GM19397 (cell line): ENCODE measurements around the gene LRMDA.

Source experiments
- ATAC-seq: cut with Tn5 transposase; IDR thresholded peaks from one replicate; pipeline ENCODE4 v1.9.1; 2021; ENCODE audit warnings: mild to moderate bottlenecking, moderate library complexity; ENCODE audit not compliant: unreplicated experiment

Gene LRMDA

DNA sequence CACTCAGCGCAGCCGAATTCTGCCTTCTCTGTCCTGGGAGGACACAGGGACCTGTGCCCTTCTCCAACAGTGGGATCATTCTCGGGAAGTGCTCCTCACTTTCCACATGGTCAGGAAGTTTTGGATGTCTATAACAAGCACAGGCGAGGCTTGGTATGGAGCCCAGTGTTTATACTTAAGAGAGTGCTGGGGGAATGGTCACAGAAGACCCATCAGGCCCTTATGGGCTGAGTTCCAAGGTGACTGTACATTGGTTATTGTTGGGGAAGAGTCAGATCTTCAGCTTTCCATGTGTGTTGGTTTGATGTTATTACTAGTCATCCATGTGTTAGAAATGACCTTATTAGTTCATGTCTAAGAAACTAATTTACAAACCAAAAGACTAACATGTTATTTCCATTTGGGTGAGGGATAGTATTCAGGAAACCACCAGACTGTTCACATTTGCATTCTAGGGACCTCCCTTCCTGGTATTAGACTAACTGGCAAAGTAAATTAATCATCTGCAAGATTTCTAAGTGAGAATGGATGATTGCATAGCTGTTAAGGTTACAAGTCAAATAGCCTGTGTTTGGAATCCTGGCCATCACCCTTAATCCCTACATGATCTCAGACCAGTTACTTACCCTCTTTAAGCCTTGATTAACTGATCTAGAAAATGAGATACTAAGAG is 834.2 kb downstream of the LRMDA start:
- no peak for ATAC-seq

DNA sequence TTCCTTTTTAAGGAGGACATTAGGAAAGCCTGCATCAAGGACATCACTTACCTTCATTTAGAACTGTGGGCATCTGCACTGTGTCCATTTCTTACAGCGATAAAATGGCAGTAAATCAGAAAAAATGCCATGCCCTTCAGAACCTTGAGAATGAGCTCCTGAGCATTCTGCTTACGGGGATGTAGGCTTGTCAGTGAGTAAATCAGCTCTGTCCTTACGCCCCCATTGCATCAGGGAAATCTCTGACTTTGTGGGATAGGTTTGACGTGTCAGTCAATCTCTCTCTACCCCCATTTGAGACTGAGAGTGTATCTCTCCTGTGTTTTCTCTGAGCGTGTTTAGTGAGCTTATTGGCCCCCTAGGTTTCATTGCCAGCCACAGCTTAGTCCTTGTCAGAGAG is 837.1 kb downstream of the LRMDA start:
- no peak for ATAC-seq

- ATAC-seq: no peak
These were observed 837.5 kb downstream of the LRMDA start for GRCh38 chr10:76268954-76269353.

DNA sequence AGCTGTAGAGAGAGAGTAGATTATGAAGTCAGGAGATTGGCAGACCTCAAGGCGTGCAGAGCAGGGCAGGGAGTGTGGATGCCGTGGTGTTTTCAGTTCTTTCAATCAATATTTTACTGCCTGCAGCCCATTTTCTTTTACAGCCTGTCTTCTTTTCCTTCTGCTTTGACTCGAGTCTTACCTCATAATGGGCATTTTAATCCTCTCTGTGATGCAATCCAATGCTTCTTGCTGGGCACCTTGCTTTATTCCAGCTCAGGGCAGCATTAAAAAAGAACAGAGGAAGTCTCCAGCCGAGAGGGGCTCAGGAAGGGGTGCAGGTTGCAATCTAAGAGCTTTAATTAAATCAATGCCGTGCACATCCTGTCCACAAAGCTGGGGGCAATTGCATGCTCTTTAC is 839.0 kb downstream of the LRMDA start:
- no peak for ATAC-seq

- no peak for ATAC-seq
These were observed 843.5 kb downstream of the LRMDA start for GRCh38 chr10:76274933-76275332.

DNA sequence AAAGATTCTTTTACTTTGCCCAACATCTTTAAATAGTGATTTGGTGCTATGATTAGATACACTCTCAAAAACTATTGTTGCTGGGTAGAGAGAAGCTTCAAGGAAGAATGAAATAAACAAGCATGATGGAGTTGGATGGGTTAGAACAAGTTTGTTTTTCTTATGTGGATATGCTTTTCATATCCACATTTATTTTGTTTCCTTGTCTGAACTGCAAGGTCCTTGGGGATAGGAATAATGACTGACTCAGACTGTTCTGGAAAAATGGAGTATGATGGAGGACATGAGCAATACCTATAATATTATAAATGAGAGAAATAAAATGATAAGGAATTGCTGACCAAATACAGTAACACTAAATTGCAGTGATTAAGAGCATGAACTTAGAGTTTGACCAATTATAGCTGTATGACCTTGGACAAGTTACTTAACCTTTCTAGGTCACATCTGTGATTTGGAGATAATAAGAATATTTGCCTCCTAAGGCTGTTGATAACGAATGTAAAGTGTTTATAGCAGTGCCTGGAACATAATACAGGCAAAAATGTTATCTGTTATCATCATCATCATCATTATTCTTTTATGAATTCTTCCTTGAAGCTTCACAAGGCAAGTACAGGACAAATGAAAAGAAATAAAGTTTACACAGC is 847.5 kb downstream of the LRMDA start:
- no peak for ATAC-seq

DNA sequence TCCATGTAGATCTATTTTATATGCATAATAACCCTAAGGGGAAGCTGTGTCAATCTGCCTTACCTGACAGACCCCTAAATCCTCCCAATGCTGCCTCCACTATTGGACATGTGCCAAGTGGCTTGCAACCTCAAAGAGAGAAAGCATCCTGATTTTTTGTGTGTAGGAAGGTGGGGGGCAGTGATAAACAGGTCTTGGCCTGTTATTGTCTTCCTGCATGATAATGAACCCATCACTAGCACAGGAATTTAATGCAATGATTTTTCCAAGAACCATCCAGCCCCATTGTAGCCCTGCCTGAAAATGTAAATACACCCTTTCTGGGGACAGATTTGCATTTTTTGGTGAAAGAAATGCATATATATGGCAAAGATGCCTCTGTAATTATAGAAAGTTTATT is 850.2 kb downstream of the LRMDA start:
- ATAC-seq: no peak

DNA sequence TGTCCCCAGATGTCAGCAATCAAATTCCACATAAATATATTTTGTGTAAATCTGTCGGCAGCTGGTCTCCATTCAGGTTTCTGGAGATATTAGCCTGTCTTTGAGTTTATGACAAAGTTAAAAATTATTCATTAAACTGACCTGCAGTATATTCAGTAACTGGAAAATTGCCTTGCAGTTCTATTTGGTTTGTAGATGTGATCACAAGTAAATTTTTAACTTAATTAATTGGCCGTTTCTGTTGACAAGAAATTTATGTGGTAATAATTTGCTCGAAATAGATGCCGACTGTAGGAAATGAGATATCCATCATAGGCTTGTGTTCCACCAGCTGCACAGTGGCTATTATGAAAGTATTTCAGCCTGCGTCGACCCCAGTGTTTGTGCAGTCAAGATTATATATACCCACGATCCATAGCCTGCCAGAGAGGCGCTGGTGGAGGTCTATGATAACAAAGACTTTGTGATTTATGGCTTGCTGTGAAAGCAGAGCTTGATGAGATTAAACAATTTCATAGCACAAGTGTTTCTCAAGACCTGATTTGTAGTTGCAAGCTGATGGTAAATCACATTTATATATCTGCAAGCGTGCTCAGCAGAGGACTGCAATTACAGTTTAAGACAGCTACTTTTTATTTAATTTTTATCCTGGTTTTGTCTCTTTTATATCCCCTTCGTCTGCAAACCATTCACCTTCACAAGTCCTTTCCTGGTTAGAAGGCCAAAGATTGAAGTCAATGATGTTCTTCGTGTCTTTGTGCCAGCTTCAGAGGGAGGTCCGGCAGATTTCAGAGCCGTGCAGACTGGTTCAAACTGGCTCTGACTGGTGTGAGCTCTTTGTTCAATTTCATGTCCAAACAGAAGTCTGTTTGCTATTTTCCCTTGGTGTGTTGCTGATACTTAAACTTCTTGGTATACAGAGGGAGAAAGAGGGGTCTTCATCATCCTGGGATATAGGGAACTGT is 850.9 kb downstream of the LRMDA start:
- no peak for ATAC-seq

- no peak for ATAC-seq
These were observed 852.9 kb downstream of the LRMDA start for GRCh38 chr10:76284351-76284750.

DNA sequence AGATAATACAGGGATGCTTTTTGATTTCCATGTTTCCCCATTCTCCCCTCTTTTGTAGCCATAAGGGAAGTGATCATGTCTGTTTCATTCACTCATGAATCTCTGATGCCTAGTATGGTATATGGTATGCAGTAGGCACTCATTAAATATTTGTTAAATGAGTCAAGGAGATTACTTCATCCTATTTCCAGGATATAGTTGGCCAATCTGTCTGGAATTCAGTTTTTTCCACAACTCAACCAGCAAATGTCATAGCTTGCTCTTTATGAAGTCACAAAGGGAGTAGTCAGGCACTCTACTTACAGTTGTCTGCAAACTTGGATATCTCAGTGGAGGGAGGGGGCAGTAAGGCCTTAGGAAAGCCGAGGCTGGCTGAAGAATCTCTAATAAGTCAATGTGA is 853.6 kb downstream of the LRMDA start:
- no peak for ATAC-seq

DNA sequence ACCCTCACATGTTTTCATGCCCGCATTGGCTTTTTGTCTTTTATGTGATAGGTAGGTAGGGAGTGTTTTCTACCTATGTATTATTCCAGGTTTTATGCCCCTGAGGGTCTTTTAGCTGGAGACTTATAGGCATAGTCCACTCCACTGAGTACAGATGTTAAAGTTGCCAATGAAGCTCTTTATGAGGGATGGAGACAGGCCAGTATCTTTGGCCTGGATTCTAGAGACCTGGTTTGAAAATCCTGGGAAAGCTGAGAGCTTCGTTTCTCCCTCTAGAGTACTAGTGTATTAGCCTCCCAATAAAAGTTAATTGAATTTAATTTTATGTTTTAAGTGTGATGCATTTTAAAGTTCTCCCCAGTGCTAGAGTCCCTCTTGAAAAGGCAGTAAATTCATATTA is 854.1 kb downstream of the LRMDA start:
- no peak for ATAC-seq

GRCh38 chr10:76286536-76286935 is 855.1 kb downstream of the LRMDA start:
- no peak for ATAC-seq

DNA sequence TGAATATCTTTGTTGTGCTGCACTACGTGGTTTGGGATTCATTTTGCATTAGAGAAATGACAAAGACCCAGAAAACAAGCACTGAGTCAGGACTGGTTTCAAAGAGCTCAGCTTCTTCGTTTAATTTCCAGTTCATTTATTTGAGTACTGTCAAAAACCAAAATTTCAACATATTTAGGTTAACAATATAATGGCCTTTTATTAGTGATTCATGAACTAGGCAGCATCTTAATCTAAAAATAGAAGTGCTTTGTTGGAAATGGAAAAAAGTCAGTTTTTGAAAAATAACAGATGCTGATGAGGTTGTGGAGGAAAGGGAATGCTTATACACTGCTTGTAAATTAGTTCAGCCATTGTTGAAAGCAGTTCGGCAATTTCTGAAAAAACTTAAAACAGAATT is 856.4 kb downstream of the LRMDA start:
- ATAC-seq: no peak

DNA sequence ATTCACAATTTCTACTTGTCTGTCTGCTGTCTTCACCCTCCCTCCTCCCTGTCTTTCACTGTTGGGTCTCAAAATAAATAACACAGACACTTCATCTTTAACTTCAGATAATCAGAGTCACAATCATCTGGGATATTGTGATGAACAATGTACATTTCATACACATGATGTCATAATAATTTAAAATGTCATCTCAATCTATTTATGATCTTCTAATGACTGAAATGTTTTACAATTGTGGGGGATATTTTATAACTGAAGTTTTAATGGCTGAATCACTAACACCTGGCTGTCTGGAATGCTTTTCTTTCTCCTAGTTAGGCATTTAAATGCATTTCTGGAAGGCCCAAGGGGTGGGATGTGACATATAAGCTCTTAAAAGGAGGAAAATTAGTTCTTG is 859.8 kb downstream of the LRMDA start:
- no peak for ATAC-seq

DNA sequence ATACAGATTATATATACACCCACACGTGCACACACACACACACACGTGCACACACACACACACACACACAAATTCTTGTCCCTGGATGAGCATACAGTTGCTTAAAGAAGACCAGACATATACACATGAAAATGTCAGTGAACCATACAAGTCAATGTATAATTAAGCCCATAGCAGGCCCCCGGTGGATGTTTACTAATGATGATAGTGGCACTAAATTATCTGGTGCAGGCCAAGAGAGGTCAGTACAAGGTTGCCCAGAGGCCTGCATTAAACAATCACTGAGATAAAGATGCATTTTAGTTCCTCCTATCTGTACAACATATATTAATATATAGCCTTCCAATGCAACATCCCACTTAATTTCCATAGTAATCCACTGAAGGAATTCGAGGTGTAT is 860.5 kb downstream of the LRMDA start:
- no peak for ATAC-seq

DNA sequence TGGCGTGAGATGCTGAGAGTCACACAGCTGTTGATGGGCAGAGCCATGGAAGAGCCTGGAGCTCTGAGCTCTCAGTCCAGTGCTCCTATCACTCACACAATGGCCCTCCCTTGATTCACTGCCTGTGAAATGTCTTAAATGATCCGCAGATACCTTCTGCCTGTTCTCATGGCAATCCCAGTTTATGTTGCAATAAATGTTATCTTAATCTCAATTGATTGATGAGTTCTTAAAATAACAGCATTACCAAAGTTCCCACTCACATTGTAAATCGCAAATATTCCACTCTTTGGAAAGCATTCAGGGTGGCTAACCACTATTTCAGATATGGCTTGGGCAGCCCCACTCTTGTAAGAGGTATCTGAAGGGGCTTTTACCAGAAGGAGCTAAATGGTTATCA is 865.5 kb downstream of the LRMDA start:
- no peak for ATAC-seq

GRCh38 chr10:76297358-76297757 is 865.9 kb downstream of the LRMDA start:
- ATAC-seq: no peak

GRCh38 chr10:76297780-76298281 is 866.4 kb downstream of the LRMDA start:
- ATAC-seq: no peak

DNA sequence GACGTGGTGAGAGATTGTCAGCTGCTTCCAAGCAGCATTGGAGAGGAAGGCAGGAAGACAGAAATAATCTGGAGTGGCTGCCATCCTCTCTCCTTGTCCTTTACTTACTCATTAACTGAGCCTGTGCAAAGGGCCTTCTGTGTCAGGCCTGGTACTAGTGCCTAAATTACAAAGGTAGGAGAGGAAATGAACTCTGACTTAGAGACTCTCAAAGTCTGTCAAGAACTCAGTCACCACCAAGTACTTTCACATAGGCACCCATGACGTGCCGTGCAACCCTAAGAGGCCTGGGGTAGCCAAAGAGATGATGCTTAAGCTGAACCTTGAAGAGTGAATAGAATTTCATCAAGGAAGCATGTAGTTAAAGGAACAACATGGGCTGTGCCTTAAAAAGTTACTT is 866.9 kb downstream of the LRMDA start:
- ATAC-seq: no peak

- ATAC-seq: no peak
These were observed 868.1 kb downstream of the LRMDA start for GRCh38 chr10:76299501-76299900.

DNA sequence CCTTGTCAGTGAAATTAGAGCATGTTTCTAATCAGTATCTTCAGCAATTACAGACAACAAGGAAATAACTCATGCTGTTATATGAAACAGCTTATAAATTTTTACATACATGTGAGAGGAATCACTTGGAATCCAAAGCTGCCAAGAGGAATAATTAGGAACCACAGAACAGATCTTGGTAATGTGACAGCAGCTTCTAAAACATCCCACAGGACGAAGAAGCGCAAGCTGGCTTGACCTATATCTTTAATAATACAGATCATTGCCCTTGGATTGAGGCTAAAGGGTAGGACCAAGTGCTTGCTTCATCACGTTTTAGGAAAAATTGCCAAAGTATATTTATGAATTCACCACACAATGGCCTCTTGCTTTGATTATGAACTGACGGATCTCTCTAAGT is 869.8 kb downstream of the LRMDA start:
- no peak for ATAC-seq

- ATAC-seq: no peak
These were observed 870.5 kb downstream of the LRMDA start for GRCh38 chr10:76301950-76302349.
